ENCODE results near the gene S100A11. TPM values are rescaled to one million over a fixed set of nuclear protein-coding genes. Genes with fewer than 3 reads are reported as not detected.

Gene S100A11
- total and polyA plus RNA-seq, 9 of the 15 experiments (the other 6 are each of a cell fraction or from before 2014, with no cell fraction given): 131 to 808 (median 235) TPM

DNA sequence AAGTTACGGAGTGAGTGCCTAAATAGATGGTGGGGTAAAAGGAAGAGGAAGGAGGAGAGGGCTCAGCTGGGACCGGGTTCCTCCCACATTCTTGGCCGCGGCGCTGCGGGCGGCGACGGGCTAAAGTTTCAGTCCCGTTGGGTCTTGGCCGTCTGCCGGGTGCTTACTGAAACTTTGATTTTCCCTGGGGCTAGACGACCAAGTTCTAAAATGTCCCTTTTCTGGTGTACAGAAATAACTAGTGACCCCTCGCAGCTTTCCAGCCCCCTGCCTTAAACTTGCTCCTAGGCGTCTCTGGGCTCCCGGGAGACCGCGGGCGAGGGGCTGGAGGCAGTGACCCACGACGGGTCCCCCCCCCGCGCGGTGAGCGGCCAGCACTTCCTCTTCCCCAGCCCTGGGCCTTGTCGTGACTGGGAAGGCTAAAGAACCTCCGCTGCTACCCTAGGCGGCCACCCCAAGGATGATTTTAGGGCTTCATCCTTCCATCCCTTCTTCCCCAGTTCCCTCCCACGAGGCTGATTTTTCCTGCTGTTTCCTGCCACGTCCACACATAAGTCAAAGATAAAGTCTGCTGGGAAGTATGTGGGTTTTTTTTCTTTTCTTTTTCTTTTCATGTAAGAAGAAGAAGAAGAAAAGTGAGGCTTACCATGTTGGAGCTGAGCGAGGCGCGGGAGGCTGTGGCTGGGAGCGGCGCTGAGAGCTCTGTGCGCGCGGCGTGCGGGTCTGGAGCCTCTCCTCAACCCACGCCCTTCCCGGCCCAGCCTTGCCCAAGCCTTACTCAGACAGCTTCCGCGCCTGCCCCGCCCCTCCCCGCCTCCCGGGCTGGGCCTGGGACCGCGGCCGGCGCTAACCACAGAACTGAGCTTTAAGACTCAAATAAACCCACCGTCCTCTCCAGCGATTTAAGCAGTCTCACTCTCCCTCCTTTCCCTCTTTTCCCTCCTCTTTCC is at the start of gene S100A11 (continued):
- TF ChIP-seq FOXM1 (IDR thresholded peaks at IDR 0.05; ENCODE audit: low read depth) (no peak), FOXM1 (CRISPR knock-in tag; IDR thresholded peaks at IDR 0.05; ENCODE audit: low read depth) (no peak), SMARCE1 (IDR thresholded peaks at IDR 0.05) (0 out of 2 replicates have a peak, but pooled peaks have one; percentile 55), TRIM28 (IDR thresholded peaks at IDR 0.05) (no peak), KDM2B (CRISPR knock-in tag; IDR thresholded peaks at IDR 0.05) (no peak), POU5F1 (IDR thresholded peaks at IDR 0.05; ENCODE audit: borderline replicate concordance, low read depth, low read length, partially characterized antibody) (no peak), TRIM24 (IDR thresholded peaks at IDR 0.05) (no peak), POLR2A (conservative IDR thresholded peaks at IDR 0.05) (peak; percentile 92)
- TF ChIP-seq, protein P1, sequence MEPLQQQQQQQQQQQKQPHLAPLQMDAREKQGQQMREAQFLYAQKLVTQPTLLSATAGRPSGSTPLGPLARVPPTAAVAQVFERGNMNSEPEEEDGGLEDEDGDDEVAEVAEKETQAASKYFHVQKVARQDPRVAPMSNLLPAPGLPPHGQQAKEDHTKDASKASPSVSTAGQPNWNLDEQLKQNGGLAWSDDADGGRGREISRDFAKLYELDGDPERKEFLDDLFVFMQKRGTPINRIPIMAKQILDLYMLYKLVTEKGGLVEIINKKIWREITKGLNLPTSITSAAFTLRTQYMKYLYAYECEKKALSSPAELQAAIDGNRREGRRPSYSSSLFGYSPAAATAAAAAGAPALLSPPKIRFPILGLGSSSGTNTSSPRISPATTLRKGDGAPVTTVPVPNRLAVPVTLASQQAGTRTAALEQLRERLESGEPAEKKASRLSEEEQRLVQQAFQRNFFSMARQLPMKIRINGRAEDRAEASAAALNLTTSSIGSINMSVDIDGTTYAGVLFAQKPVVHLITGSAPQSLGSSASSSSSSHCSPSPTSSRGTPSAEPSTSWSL (CRISPR knock-in tag; IDR thresholded peaks at IDR 0.05; ENCODE audit: borderline replicate concordance): no peak
- TF ChIP-seq, protein P2, sequence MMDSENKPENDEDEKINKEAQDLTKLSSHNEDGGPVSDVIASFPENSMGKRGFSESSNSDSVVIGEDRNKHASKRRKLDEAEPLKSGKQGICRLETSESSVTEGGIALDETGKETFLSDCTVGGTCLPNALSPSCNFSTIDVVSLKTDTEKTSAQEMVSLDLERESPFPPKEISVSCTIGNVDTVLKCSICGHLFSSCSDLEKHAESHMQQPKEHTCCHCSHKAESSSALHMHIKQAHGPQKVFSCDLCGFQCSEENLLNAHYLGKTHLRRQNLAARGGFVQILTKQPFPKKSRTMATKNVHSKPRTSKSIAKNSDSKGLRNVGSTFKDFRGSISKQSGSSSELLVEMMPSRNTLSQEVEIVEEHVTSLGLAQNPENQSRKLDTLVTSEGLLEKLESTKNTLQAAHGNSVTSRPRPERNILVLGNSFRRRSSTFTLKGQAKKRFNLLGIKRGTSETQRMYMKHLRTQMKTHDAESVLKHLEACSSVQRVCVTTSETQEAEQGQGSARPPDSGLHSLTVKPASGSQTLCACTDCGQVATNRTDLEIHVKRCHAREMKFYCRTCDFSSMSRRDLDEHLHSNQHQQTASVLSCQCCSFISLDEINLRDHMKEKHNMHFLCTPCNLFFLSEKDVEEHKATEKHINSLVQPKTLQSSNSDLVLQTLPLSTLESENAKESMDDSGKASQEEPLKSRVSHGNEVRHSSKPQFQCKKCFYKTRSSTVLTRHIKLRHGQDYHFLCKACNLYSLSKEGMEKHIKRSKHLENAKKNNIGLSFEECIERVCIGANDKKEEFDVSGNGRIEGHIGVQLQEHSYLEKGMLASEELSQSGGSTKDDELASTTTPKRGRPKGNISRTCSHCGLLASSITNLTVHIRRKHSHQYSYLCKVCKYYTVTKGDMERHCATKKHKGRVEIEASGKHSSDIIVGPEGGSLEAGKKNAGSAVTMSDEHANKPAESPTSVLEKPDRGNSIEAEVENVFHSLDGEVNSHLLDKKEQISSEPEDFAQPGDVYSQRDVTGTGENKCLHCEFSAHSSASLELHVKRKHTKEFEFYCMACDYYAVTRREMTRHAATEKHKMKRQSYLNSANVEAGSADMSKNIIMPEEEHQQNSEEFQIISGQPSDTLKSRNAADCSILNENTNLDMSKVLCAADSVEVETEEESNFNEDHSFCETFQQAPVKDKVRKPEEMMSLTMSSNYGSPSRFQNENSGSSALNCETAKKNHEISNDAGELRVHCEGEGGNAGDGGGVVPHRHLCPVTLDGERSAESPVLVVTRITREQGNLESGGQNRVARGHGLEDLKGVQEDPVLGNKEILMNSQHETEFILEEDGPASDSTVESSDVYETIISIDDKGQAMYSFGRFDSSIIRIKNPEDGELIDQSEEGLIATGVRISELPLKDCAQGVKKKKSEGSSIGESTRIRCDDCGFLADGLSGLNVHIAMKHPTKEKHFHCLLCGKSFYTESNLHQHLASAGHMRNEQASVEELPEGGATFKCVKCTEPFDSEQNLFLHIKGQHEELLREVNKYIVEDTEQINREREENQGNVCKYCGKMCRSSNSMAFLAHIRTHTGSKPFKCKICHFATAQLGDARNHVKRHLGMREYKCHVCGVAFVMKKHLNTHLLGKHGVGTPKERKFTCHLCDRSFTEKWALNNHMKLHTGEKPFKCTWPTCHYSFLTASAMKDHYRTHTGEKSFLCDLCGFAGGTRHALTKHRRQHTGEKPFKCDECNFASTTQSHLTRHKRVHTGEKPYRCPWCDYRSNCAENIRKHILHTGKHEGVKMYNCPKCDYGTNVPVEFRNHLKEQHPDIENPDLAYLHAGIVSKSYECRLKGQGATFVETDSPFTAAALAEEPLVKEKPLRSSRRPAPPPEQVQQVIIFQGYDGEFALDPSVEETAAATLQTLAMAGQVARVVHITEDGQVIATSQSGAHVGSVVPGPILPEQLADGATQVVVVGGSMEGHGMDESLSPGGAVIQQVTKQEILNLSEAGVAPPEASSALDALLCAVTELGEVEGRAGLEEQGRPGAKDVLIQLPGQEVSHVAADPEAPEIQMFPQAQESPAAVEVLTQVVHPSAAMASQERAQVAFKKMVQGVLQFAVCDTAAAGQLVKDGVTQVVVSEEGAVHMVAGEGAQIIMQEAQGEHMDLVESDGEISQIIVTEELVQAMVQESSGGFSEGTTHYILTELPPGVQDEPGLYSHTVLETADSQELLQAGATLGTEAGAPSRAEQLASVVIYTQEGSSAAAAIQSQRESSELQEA (IDR thresholded peaks at IDR 0.05; ENCODE audit: low read depth): no peak
- TF ChIP-seq, protein P3, sequence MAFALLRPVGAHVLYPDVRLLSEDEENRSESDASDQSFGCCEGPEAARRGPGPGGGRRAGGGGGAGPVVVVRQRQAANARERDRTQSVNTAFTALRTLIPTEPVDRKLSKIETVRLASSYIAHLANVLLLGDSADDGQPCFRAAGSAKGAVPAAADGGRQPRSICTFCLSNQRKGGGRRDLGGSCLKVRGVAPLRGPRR (CRISPR knock-in tag; IDR thresholded peaks at IDR 0.05): no peak
- TF ChIP-seq, protein P4, sequence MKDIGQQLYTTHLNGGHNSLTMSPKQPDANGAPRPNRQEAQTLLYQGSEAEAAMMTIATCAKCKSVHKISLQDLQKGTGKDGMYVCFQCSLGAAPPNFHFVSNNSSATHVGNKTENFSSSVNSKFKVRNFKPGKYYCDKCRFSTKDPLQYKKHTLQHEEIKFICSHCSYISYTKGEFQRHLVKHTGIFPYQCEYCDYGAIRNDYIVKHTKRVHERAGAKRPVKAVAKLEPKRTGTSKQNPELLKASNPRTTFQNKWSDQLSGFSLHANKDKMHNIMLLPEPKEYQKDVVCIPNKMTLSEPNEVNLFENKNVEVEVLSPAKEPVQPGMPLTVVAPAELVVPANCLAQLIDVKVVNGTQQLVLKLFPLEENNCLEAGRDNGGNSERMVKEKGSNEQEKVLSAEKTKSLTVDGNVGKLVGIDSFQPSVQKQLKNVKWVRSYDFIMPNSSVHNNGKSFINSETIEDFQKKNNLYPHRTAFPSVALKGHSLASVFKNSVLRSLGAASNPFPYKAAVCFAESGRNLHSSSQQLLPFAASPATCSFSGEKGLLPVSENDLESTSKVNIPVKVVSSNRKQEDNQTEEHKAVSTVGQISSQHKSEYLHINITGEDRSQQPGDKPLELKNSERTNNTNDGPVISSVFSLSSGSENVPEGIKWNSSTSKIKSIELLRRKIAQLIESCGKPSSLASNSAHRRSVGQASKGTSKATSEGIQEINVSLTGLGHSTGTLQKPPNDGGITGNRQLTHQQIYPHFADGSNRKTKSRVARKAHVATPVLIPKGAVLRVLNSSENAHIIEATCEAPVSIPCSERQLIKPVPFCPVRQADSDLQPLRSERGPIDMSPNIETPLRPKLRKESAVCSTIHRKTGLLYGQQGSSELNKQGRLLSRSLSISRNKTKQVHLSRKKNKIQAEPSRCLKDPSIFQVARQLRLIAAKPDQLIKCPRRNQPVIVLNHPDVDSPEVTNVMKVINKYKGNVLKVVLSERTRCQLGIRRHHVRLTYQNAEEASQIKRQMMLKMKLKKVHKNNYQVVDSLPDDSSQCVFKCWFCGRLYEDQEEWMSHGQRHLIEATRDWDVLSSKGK (CRISPR knock-in tag; IDR thresholded peaks at IDR 0.05): no peak
